Endodermal cell (in vitro differentiated cells): ENCODE measurements around the gene ZNF688. TPM values are rescaled to one million over a fixed set of nuclear protein-coding genes. Genes with fewer than 3 reads are reported as not detected.
"Not testable (repeated sequence)": the region's sequence is repeated elsewhere in the genome, so short reads cannot be mapped to it uniquely, and the experiment has no call there.

Experiments used
- DNase-seq: peaks from one replicate; pipeline ENCODE4 v3.0.0-alpha.2; 2017
- H3K27ac ChIP-seq: 2 replicates; pipeline ENCODE4 v1.5.1; 2013; ENCODE audit warnings: mild to moderate bottlenecking, low read depth, low read length, moderate library complexity
- H3K27me3 ChIP-seq: 2 replicates; pipeline ENCODE4 v1.6.1; 2013; ENCODE audit warnings: mild to moderate bottlenecking, low read length, moderate library complexity; ENCODE audit not compliant: insufficient read depth, control insufficient read depth, poor library complexity, severe bottlenecking
- H3K36me3 ChIP-seq: 2 replicates; pipeline ENCODE4 v1.7.0; 2013; ENCODE audit warnings: mild to moderate bottlenecking, low read length, moderate library complexity; ENCODE audit not compliant: control insufficient read depth, insufficient read depth
- H3K4me1 ChIP-seq: one replicate; pipeline ENCODE4 v1.7.0; 2013; ENCODE audit warnings: low read length; ENCODE audit not compliant: control insufficient read depth, insufficient read depth
- H3K4me3 ChIP-seq: 2 replicates; pipeline ENCODE4 v1.5.1; 2013; ENCODE audit warnings: mild to moderate bottlenecking, low read length, moderate library complexity
- H3K9ac ChIP-seq: 2 replicates; pipeline ENCODE4 v1.6.1; 2013; ENCODE audit warnings: mild to moderate bottlenecking, low read length, moderate library complexity; ENCODE audit not compliant: poor library complexity, severe bottlenecking; ENCODE audit errors: extremely low read depth
- H3K9me3 ChIP-seq: 2 replicates; pipeline ENCODE4 v1.6.1; 2013; ENCODE audit warnings: mild to moderate bottlenecking, low read length, moderate library complexity; ENCODE audit not compliant: control insufficient read depth
- H3K27ac Mint-ChIP-seq: 2 replicates; pipeline ENCODE4 v1.8.0; 2020; ENCODE audit warnings: mixed read lengths
- H3K27me3 Mint-ChIP-seq: 2 replicates; pipeline ENCODE4 v1.8.0; 2021; ENCODE audit warnings: mild to moderate bottlenecking, mixed read lengths; ENCODE audit not compliant: insufficient read depth
- H3K36me3 Mint-ChIP-seq: 2 replicates; pipeline ENCODE4 v1.8.0; 2020; ENCODE audit warnings: low read depth, mixed read lengths
- H3K4me1 Mint-ChIP-seq: 2 replicates; pipeline ENCODE4 v1.8.0; 2020; ENCODE audit warnings: mixed read lengths
- H3K4me3 Mint-ChIP-seq: 2 replicates; pipeline ENCODE4 v1.8.0; 2020; ENCODE audit warnings: mild to moderate bottlenecking, moderate library complexity, mixed read lengths
- H3K9me3 Mint-ChIP-seq: 2 replicates; pipeline ENCODE4 v1.8.0; 2020; ENCODE audit warnings: mild to moderate bottlenecking, mixed read lengths
- WGBS, 2 experiments: methylation state at CpG; one replicate each; pipeline versions ENCODE4 v1.1.5 to v1.1.7; 2013; ENCODE audit warnings: missing lambda C conversion rate in 2 of 2, mixed read lengths in 1 of 2; ENCODE audit not compliant: insufficient coverage in 1 of 2, insufficient read length in 1 of 2; 5-methylcytosine and 5-hydroxymethylcytosine counted together
- total RNA-seq, 2 donors: library from RNA; stranded (reverse); fragmentation: NEBNext Ultra II Directional in 1 of 2; extraction: Animal tissue kit (Norgen Biotek cat#: 25700) in 1 of 2; gene quantifications; 2 replicates in 1 of 2; 3 replicates in 1 of 2; pipeline ENCODE4 v1.2.1, GENCODE V29; 2021
- TF ChIP-seq, protein P1 (sequence below): fragments of 200-600 bp; sonication (generic); conservative IDR thresholded peaks from 2 replicates; pipeline ENCODE4 v1.5.0; 2021; ENCODE audit warnings: antibody characterized with exemption, mild to moderate bottlenecking

Gene ZNF688
- total RNA-seq, 2 donors from 2014 or later = 6.4 to 7.5 TPM

DNA sequence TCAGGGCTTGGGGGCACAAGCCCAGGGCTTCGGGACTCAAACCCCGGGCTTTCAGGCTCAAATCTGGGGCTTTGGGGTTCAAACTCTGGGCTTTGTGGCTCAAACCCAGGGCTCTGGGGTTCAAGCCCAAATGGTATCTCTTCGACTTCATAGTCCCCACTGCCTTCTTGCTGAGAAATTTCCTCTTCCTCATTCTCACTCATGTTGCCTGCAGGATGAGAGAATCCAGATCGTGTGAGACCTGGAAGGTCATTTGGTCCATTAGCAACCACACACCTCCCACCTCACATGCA is 45.7 kb downstream of the ZNF688 start:
- no peaks in the 10 kb centered on the region for H3K27me3 ChIP-seq
- 58 to 76% methylated on average over 4 of the region's 4 CpGs for WGBS, 2 experiments

DNA sequence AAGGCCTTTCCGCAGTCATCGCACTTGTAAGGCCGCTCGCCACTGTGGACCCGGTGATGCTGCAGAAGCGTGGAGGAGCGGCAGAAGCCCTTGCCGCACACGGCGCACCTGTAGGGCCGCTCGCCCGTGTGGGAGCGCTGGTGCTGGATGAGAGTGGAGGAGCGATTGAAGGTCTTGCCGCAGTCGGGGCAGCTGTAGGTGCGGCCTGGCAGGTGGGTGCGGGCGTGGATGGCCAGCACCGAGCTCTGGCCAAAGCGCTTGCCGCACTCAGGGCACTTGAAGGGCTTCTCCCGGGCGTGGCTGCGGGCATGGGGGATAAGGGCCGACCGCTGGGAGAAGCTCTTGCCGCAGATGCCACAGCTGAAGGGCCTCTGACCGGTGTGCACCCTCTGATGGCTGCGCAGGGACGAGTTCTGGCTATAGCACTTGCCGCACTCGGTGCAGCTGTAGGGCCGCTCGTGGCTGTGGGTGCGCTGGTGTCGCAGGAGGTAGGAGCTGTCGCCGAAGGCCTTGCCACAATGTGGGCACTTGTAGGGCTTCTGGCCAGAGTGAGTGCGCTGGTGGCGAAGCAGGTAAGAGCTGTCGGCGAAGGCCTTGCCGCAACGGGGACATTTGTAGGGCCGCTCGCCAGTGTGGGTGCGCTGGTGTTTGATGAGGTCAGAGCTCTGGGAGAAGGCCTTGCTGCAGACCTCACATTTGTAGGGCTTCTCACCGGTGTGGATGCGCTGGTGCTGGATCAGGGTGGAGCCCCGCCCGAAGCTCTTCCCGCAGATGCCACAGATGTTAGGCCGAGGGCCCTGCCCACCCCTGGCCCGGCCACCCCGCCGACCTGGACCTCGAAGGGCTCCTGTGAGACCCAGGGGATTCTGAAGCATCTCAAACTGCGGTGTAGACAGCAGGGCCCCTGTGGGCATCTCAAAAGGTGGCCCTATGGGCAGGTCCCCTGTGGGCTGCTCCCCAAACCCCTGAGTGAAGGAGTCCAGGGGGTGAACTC is 46.6 kb downstream of the ZNF688 start:
- Mint-ChIP-seq H3K9me3 (no peaks in the 10 kb centered on the region), H3K27ac (no peak overlapping the region), H3K27me3 (no peaks in the 10 kb centered on the region), H3K4me1 (peaks cover 24% of the 10 kb centered on the region), H3K4me3 (peak overlapping the region; percentile 19), H3K36me3 (peaks cover 11% of the 10 kb centered on the region)
- no peaks in the 10 kb centered on the region for H3K9me3 ChIP-seq
- H3K4me1 ChIP-seq = no peaks in the 10 kb centered on the region
- peaks cover 4% of the 10 kb centered on the region for H3K36me3 ChIP-seq
- TF ChIP-seq, protein P1, sequence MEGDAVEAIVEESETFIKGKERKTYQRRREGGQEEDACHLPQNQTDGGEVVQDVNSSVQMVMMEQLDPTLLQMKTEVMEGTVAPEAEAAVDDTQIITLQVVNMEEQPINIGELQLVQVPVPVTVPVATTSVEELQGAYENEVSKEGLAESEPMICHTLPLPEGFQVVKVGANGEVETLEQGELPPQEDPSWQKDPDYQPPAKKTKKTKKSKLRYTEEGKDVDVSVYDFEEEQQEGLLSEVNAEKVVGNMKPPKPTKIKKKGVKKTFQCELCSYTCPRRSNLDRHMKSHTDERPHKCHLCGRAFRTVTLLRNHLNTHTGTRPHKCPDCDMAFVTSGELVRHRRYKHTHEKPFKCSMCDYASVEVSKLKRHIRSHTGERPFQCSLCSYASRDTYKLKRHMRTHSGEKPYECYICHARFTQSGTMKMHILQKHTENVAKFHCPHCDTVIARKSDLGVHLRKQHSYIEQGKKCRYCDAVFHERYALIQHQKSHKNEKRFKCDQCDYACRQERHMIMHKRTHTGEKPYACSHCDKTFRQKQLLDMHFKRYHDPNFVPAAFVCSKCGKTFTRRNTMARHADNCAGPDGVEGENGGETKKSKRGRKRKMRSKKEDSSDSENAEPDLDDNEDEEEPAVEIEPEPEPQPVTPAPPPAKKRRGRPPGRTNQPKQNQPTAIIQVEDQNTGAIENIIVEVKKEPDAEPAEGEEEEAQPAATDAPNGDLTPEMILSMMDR = no peak
- no peaks in the 10 kb centered on the region for H3K27me3 ChIP-seq
- H3K27ac ChIP-seq = no peak overlapping the region
- no peak for DNase-seq
- no peak overlapping the region for H3K9ac ChIP-seq
- WGBS, 2 experiments = 96 to 97% methylated on average over 49 to 60 of the region's 60 CpGs
- H3K4me3 ChIP-seq = peak overlapping the region; percentile 81

More for the DNA sequence above, 45.7 kb downstream of the ZNF688 start:
- Mint-ChIP-seq H3K4me3 (peak overlapping the region; percentile 71), H3K27me3 (no peaks in the 10 kb centered on the region), H3K27ac (peak overlapping the region; percentile 14), H3K36me3 (peaks cover 14% of the 10 kb centered on the region), H3K9me3 (no peaks in the 10 kb centered on the region), H3K4me1 (peaks cover 24% of the 10 kb centered on the region)
- no peaks in the 10 kb centered on the region for H3K9me3 ChIP-seq
- TF ChIP-seq, protein P1 = no peak
- H3K36me3 ChIP-seq = peaks cover 5% of the 10 kb centered on the region
- DNase-seq = no peak
- no peaks in the 10 kb centered on the region for H3K4me1 ChIP-seq
- no peak overlapping the region for H3K27ac ChIP-seq
- peak overlapping the region; percentile 20 for H3K9ac ChIP-seq
- H3K4me3 ChIP-seq = peak overlapping the region; percentile 81

DNA sequence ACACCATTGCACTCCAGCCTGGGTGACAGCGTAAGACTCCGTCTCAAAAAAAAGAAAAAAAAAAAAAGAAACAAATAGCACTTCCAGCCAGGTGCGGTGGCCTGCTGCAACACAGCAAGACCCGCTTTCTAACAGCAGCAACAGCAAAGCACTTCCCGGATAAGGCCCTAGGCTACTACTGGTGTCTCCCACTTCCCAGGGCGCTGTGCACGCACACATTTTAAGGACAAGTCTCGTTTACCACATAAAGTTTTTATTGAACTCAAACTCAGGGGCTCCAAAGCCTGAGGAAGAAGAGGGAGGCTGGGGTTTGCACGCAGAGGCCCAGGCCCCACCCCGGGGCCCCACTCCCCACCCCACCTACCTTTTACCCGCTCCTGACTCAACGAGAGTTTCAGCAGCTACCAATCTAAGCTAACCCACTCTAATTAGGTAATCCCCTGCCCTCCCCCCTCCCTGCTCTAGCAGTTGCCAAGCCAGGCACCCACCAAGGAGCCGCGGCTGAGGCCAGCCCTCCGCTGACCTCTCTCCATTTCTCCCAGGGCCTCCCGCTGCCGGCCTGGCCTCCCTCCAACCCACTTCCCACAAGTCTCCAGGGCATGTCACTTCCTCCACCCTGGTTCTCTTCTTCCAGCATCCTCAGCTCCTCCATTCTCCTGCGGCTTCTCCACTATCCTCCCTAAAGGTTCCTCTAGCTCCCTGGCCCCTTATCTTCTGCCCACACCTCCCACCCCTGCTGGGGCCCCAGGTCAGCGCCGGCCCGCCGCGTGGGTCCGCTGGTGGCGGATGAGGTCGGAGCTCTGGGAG is 47.5 kb downstream of the ZNF688 start:
- H3K4me3 ChIP-seq = no peak overlapping the region
- Mint-ChIP-seq H3K4me3 (no peak overlapping the region), H3K4me1 (peaks cover 20% of the 10 kb centered on the region), H3K27me3 (no peaks in the 10 kb centered on the region), H3K36me3 (peaks cover 11% of the 10 kb centered on the region), H3K9me3 (no peaks in the 10 kb centered on the region), H3K27ac (no peak overlapping the region)
- no peak overlapping the region for H3K9ac ChIP-seq
- peaks cover 4% of the 10 kb centered on the region for H3K36me3 ChIP-seq
- no peak for DNase-seq
- no peaks in the 10 kb centered on the region for H3K4me1 ChIP-seq
- H3K27ac ChIP-seq = no peak overlapping the region
- H3K9me3 ChIP-seq = no peaks in the 10 kb centered on the region
- TF ChIP-seq, protein P1 = no peak
- H3K27me3 ChIP-seq = no peaks in the 10 kb centered on the region
- 95 to 97% methylated on average over 8 to 25 of the region's 26 CpGs for WGBS, 2 experiments

DNA sequence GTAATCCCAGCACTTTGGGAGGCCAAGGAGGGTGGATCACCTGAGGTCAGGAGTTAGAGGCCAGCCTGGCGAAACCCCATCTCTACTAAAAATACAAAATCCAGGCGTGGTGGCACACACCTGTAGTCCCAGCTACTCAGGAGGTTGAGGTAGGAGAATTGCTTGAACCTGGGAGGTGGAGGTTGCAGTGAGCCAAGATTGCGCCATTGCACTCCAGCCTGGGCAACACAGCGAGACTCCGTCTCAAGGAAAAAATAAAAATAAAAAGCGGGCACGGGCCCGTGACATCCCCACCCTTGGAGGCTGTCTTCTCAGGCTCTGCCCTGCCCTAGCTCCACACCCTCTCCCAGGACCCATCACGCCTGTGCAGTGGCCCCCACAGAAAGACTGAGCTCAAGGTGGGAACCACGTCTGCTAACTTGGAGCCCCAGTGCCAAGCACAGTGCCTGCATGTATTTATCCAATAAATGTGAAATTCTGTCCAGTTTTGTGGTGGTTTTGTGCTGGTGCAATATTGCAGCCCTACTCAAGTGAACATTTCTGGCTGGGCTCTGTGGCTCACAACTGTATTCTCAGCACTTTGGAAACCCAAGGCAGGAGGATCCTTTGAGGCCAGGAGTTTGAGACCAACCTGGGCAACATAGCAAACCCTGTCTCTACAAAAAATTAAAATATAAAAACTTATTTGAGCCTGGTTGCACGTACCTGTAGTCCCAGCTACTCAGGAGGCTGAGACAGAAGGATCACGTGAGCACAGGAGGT is 48.6 kb downstream of the ZNF688 start:
- not testable (repeated sequence) for H3K4me3 ChIP-seq, H3K4me3 Mint-ChIP-seq, H3K27me3 ChIP-seq, H3K9me3 Mint-ChIP-seq, DNase-seq, H3K27ac ChIP-seq, H3K36me3 ChIP-seq, H3K27ac Mint-ChIP-seq, H3K9ac ChIP-seq, H3K27me3 Mint-ChIP-seq, H3K4me1 ChIP-seq, H3K9me3 ChIP-seq
- 94 to 95% methylated on average over 9 to 11 of the region's 12 CpGs for WGBS, 2 experiments
- Mint-ChIP-seq H3K4me1 (peaks cover 13% of the 10 kb centered on the region), H3K36me3 (peaks cover 11% of the 10 kb centered on the region)
